Activated T-cell treated with anti-CD3 and anti-CD28 coated beads, Interleukin-2, amount 50 U/mL, for 24 hours (primary cell): ENCODE results near the gene FMN1.

Source experiments
- DNase-seq: peaks from one replicate; pipeline ENCODE4 v3.0.0-alpha.2; 2020
- H3K27ac Mint-ChIP-seq: 2 replicates; pipeline ENCODE4 v1.8.0; 2020; ENCODE audit warnings: mild to moderate bottlenecking, mixed read lengths
- H3K27me3 Mint-ChIP-seq: 2 replicates; pipeline ENCODE4 v1.8.0; 2020; ENCODE audit warnings: mixed read lengths
- H3K36me3 Mint-ChIP-seq: 2 replicates; pipeline ENCODE4 v1.8.0; 2020; ENCODE audit warnings: low read depth, mixed read lengths
- H3K4me1 Mint-ChIP-seq: 2 replicates; pipeline ENCODE4 v1.8.0; 2020; ENCODE audit warnings: low read depth, mixed read lengths
- H3K4me3 Mint-ChIP-seq: 2 replicates; pipeline ENCODE4 v1.8.0; 2020; ENCODE audit warnings: mild to moderate bottlenecking, moderate library complexity, mixed read lengths
- H3K9me3 Mint-ChIP-seq: 2 replicates; pipeline ENCODE4 v1.8.0; 2020; ENCODE audit warnings: mixed read lengths

Gene FMN1, protein sequence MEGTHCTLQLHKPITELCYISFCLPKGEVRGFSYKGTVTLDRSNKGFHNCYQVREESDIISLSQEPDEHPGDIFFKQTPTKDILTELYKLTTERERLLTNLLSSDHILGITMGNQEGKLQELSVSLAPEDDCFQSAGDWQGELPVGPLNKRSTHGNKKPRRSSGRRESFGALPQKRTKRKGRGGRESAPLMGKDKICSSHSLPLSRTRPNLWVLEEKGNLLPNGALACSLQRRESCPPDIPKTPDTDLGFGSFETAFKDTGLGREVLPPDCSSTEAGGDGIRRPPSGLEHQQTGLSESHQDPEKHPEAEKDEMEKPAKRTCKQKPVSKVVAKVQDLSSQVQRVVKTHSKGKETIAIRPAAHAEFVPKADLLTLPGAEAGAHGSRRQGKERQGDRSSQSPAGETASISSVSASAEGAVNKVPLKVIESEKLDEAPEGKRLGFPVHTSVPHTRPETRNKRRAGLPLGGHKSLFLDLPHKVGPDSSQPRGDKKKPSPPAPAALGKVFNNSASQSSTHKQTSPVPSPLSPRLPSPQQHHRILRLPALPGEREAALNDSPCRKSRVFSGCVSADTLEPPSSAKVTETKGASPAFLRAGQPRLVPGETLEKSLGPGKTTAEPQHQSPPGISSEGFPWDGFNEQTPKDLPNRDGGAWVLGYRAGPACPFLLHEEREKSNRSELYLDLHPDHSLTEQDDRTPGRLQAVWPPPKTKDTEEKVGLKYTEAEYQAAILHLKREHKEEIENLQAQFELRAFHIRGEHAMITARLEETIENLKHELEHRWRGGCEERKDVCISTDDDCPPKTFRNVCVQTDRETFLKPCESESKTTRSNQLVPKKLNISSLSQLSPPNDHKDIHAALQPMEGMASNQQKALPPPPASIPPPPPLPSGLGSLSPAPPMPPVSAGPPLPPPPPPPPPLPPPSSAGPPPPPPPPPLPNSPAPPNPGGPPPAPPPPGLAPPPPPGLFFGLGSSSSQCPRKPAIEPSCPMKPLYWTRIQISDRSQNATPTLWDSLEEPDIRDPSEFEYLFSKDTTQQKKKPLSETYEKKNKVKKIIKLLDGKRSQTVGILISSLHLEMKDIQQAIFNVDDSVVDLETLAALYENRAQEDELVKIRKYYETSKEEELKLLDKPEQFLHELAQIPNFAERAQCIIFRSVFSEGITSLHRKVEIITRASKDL (N-terminal part only)

DNA sequence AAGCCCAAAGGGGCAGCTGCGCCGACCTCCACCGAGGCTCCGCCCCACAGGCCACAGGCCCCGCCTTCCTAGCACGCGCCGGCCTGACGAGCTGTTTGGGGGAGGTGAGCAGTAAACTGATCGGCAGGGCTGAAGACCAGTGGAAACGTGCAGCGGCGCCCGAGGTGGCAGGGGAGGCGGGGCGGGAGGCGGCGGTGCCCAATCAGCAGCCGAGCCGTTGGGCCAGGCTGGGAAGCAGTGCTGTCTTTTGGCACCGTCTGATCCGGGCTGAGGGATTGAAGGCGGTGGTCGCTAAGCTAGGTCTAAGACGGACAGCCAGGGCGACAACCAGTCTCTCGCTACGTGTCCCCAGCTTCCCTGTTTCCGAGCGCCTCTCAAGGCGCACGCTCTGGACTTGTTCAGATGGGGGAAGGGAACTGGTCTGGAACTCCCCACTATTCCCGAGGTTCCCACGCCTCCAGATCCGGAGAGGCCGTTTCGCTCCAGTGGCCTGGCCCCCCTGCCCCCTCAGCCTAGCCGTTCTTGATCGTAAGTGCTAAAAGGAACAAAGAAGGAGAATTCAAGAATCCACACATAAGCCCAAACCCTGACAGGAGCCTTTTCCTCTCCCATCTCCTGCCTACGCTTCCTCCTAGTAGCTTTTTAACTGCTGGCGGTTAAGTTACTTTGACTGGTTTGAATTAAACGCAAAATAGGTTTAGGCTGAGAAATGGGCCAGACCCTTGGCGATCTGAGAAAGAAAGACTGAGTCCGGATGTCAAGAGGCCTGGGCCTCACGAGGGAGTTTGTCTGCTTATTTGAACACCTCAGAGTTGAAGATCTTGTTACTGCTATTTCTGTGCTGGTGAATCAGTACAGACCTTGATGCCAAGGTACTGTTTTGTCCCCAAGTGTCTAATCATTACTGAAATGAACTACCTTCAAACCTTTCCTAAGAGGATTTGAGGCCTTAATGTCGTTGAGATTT, at the start of gene FMN1:
FMN1 (minus strand) TSS at position 11 of the 967 bp plus-strand sequence. CDS start 39,800 bp downstream, outside the sequence.
- Mint-ChIP-seq H3K4me1 (peaks cover 29% of the 10 kb centered on the region), H3K27ac (peak within 1 kb of the TSS; percentile 76)
- peak; percentile 94 for DNase-seq

DNA sequence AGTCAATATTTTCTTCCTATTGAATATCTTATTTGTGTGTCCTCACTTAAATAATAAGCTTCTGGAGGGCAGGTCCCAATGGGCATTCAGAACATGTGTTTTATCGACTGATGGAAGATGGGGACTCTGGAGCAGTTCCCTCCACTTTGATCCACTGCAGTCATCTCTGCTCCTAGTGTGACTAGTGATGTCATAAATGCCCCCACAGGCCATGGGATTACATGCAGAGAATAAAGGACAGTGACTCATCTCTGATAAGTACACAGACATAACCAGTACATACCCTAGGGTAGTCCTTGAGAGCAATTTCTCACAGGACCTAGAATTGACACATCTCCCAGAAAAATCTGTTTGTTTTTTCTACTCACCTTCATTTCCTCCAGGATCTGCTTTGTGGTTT, 49.4 kb upstream of the FMN1 start:
- Mint-ChIP-seq H3K4me3 (no peak overlapping the region), H3K4me1 (peaks cover 20% of the 10 kb centered on the region), H3K9me3 (no peaks in the 10 kb centered on the region), H3K27ac (no peak overlapping the region), H3K36me3 (no peaks in the 10 kb centered on the region), H3K27me3 (peaks cover 2% of the 10 kb centered on the region)
- no peak for DNase-seq

More for the DNA sequence above, at the start of gene FMN1:
- H3K9me3 Mint-ChIP-seq = no peaks in the 10 kb centered on the region
- H3K4me3 Mint-ChIP-seq = peak within 1 kb of the TSS; percentile 72
- H3K36me3 Mint-ChIP-seq = no peaks in the 10 kb centered on the region
- H3K27me3 Mint-ChIP-seq = peaks cover 32% of the 10 kb centered on the region

DNA sequence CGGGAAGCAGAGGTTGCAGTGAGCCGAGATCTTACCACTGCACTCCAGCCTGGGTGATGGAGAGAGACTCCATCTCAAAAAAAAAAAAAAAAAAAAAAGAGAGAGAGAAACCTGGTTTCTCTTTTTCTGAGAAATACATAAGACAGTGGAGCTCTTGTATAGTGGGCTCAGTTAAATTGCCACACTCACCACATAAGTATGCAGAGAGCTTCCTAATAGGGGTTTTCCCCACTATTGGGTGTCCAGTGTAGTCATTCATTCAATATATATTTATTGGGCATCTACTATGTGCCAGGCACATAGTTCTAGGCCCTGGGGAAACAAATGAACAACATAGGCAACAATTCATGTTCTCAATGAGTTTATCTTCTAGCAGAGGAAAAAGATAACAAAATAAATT, 48.9 kb upstream of the FMN1 start:
- Mint-ChIP-seq H3K9me3 (no peaks in the 10 kb centered on the region), H3K27ac (no peak overlapping the region), H3K4me3 (no peak overlapping the region), H3K27me3 (peaks cover 2% of the 10 kb centered on the region), H3K4me1 (peaks cover 20% of the 10 kb centered on the region), H3K36me3 (no peaks in the 10 kb centered on the region)
- DNase-seq = no peak

DNA sequence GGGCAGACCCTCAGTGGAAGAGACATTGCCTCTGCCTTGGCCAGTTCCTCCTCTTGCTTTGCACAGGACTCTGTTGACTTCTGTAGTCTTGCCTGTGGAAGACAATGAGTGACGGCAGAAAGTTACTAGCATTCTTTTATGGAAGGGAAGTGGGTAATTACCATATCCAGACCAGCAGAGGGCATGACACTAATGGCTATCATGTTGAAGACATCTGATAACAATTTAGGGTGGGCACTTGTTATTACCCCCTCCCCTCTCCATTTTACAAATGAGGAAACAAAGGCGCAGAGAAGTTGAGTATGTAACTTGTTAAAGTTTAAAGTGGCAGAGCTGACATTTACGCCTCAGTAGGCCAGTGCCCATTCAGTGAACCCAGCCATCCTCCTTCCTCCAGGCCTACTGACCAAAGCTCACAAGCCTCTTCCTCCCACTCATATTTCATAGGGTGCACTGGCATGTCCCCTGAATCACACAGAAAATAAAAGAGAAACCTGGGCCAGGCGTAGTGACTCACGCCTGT, 48.2 kb upstream of the FMN1 start:
- no peaks in the 10 kb centered on the region for H3K27me3 Mint-ChIP-seq
- H3K27ac Mint-ChIP-seq = peak overlapping the region; percentile 16
- no peaks in the 10 kb centered on the region for H3K36me3 Mint-ChIP-seq
- no peak for DNase-seq
- peaks cover 20% of the 10 kb centered on the region for H3K4me1 Mint-ChIP-seq
- H3K4me3 Mint-ChIP-seq = no peak overlapping the region
- H3K9me3 Mint-ChIP-seq = no peaks in the 10 kb centered on the region

DNA sequence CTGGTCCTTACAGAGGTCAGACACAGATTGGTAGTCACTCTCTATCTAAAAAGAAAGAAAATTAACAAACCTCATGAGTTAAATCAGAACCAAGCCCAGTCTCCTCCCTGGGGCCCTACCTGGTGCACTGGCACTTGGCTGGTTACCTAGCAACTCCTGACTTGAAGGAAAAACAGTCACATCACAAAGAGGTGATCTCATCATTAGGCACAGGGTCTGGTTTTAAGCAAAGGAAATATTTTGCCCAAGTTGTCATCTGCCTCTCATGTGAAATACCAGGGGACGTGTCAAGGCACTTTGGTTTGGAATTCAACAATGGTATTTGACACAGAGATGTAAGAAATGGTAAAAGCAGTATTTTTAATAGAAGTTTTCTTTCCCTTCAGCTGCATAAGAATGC, 47.7 kb upstream of the FMN1 start:
- no peaks in the 10 kb centered on the region for H3K36me3 Mint-ChIP-seq
- no peak overlapping the region for H3K27ac Mint-ChIP-seq
- H3K4me1 Mint-ChIP-seq = peaks cover 20% of the 10 kb centered on the region
- H3K27me3 Mint-ChIP-seq = no peaks in the 10 kb centered on the region
- no peak overlapping the region for H3K4me3 Mint-ChIP-seq
- DNase-seq = no peak
- no peaks in the 10 kb centered on the region for H3K9me3 Mint-ChIP-seq

DNA sequence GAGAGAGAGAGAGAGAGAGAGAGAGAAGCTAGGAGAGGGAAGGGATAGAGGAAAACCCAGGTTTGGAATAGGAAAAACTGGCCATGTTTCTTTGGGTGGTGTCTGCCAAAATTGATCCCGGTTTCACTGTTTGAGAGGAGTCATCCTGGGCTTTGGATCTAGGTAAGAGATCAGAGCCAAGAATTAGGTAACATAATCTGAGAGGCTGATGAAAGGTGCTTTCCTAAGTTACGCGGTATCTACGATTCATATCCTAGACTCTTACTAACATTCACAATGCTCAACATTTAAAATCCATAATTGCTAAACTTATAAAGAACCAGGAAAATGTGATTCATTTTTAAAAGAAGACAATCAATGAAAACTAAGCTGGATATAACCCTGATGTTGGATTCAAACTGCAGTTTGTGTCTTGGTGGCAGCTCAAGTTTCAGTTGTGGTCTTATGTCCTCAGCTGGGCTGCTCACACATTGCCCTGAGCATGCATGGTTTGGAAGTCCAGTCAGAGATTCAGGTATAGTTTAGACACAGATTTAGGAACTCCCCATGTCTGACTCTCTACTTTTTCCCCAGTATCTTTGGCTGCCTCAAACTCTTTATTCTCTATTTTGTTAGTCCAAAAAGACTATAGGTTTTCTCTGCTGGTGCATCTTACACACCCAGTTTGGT, 42.5 kb upstream of the FMN1 start:
- no peaks in the 10 kb centered on the region for H3K36me3 Mint-ChIP-seq
- H3K4me3 Mint-ChIP-seq = no peak overlapping the region
- peaks cover 5% of the 10 kb centered on the region for H3K4me1 Mint-ChIP-seq
- H3K9me3 Mint-ChIP-seq = no peaks in the 10 kb centered on the region
- no peak for DNase-seq
- H3K27ac Mint-ChIP-seq = no peak overlapping the region
- H3K27me3 Mint-ChIP-seq = peaks cover 16% of the 10 kb centered on the region

DNA sequence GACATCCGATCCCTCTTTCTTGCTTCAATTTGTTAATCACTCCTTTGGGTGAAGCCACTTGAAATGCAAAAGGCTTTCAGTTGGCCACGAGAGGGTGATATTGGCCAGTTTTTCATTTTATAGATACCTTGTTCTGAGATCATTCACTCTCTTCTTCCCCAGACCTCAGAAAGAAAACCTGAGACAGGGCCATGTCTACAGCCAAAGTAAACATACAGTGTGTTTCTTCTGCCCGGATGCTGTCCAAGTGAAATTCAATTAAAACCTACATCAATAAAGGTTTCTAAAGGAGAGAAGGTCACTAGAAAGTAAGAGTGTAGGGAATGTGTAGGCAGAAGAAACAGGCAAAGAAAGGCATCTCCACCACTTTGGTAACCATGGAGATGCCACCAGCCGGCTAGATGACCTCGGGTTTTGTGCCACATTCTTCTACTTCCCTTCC, 39.5 kb upstream of the FMN1 start:
- no peak overlapping the region for H3K27ac Mint-ChIP-seq
- DNase-seq = no peak
- no peaks in the 10 kb centered on the region for H3K36me3 Mint-ChIP-seq
- no peak overlapping the region for H3K4me3 Mint-ChIP-seq
- no peaks in the 10 kb centered on the region for H3K9me3 Mint-ChIP-seq
- peaks cover 16% of the 10 kb centered on the region for H3K27me3 Mint-ChIP-seq
- no peaks in the 10 kb centered on the region for H3K4me1 Mint-ChIP-seq

DNA sequence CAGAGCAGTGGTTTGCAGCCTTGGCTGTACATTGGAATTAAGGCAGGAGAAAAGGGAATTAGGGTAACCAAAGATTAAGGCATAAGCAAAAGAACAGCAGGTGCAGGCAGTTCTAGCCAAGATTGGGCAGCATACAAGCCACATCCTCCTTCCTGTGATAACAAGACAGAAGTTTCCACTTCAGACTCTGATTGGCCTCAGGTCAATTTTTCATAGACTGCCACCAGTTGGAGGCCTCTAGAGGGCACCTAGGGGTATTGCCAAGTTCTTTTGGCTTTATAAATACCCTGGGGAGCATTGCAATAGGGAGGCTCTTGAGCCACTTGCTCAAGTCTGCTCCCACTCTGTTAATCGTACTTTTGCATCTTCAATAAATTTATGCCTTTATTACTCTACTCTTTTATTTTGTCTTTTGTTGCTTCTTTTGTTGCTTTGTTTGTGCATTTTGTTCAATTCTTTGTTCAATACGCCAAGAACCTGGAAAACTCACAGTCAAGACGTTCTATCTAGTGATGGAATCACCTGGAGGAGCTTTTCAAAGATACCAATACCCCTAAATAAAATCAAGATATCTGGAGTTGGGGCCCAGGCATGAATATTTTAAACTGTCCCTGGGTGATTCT, 32.2 kb upstream of the FMN1 start:
- Mint-ChIP-seq H3K4me3 (no peak overlapping the region), H3K27me3 (no peaks in the 10 kb centered on the region), H3K27ac (no peak overlapping the region)

DNA sequence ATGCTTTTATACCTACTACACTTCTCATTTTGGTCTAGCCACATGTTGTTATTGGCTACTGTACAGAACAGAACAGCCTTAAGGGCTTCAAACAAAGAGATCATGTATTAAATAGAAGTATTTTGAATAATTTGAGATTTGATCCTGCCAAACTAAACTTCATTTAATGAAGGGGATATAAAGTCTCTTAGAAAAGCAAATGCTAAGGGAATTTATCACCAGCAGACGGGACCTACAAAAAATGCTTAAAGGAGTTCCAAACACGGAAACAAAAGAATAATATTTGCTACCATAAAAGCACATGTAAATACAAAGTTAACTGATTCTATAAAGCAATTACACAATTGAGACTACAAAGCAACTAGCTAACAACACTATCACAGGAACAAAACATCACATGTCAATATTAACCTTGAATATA, 23.6 kb upstream of the FMN1 start:
- no peak for DNase-seq
- no peaks in the 10 kb centered on the region for H3K4me1 Mint-ChIP-seq
- no peak overlapping the region for H3K27ac Mint-ChIP-seq
- no peaks in the 10 kb centered on the region for H3K36me3 Mint-ChIP-seq
- H3K9me3 Mint-ChIP-seq = no peaks in the 10 kb centered on the region
- H3K27me3 Mint-ChIP-seq = no peaks in the 10 kb centered on the region
- no peak overlapping the region for H3K4me3 Mint-ChIP-seq

More for the DNA sequence above, 32.2 kb upstream of the FMN1 start:
- peak; percentile 37 for DNase-seq
- no peaks in the 10 kb centered on the region for H3K9me3 Mint-ChIP-seq
- peaks cover 18% of the 10 kb centered on the region for H3K4me1 Mint-ChIP-seq
- H3K36me3 Mint-ChIP-seq = no peaks in the 10 kb centered on the region

DNA sequence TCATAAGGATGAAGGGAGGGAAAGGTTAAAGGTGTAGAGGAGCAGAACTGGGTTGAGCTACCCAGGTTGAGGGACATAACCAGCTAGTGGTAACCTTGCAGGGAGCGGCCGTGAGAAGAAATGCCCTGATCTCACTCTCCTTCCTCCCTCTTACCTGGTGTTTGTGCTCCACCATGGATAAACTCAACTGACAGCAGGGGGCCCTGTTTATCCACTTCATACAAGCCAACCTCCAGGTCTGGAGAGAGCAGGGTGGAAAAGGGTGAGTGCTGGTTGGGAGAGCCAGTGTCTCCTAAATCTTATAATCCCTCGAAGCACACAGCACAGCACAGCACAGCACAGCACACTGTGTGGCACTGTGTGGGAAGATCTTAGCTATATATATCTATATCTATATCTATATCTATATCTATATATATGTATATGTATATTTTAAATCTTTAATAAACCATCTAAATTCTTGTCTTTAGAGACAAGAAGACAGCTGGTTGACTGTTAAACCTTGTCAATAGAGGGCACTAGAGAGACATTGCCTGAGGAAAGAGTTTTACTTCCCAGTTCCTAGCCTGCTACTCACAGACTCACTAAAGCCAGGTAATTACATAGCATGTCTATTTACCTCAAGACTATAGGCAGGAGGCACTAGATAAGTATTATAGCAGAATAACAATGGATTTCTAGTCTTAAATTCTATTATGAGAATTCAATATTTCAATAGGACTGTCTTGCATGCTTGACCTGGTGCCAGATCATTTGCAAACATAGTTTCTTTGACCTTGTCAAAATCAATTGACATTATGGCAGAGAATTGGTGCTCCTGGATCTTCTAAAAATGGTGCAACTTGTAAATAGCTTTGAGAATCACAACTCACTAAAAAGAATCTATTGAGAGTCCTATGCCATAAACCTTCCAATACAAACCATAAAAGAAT, 21.7 kb upstream of the FMN1 start:
- Mint-ChIP-seq H3K27me3 (no peaks in the 10 kb centered on the region), H3K9me3 (no peaks in the 10 kb centered on the region), H3K36me3 (no peaks in the 10 kb centered on the region), H3K4me1 (no peaks in the 10 kb centered on the region), H3K4me3 (no peak overlapping the region), H3K27ac (no peak overlapping the region)
- no peak for DNase-seq

DNA sequence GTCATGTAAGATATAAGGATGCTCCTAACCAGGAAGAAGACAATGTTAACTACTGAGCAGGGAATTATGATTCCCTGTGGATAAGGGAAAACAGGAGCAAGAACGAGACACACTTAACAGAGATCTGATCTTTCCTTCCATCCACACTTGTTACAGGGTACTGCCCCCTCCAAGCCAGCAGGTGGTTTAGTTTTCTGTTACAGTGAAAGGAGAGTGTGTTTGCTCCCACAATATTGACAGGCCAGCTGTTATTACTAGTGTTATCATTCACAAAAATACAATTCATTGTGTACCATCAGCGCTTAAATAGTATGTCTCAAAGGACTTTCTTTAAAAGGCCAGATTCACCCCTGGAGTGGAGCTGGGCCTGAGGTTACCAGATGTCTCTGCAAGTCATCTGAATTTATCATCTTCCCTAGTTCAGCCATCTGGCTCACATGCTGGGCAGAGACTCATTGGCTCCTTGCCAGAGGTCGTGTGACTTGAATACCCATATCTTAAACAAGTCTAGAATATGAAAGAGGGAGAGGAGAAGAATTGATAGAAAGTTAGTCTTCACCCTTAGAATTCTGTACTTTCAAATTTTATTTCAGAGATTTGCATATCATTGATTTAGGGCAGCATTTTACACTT, 16.8 kb upstream of the FMN1 start:
- Mint-ChIP-seq H3K27me3 (no peaks in the 10 kb centered on the region), H3K9me3 (peaks cover 2% of the 10 kb centered on the region), H3K4me1 (peaks cover 17% of the 10 kb centered on the region), H3K27ac (no peak overlapping the region), H3K4me3 (no peak overlapping the region), H3K36me3 (no peaks in the 10 kb centered on the region)
- DNase-seq = no peak
